H9 (cell line): ENCODE measurements around the gene KIRREL3. TPM values are rescaled to one million over a fixed set of nuclear protein-coding genes. Genes with fewer than 3 reads are reported as not detected.
A peak's percentile ranks its signal among the peaks of the same experiment; 100 is the strongest.

Experiments used
- DNase-seq: peaks from one replicate; pipeline ENCODE4 v3.0.0-alpha.2; 2017
- H2AFZ ChIP-seq: one replicate; pipeline ENCODE4 v1.6.1; 2013; ENCODE audit warnings: mild to moderate bottlenecking, low read length, control low read depth, moderate library complexity
- H2AK5ac ChIP-seq: 2 replicates; pipeline ENCODE4 v1.6.1; 2013; ENCODE audit warnings: low read length, control low read depth, mixed read lengths; ENCODE audit not compliant: insufficient read length
- H2BK120ac ChIP-seq: one replicate; pipeline ENCODE4 v1.6.1; 2013; ENCODE audit warnings: low read depth, mild to moderate bottlenecking, low read length, control low read depth, inconsistent platforms; ENCODE audit not compliant: poor library complexity, severe bottlenecking
- H2BK12ac ChIP-seq: 2 replicates; pipeline ENCODE4 v1.6.1; 2013; ENCODE audit warnings: low read length, control low read depth, mixed read lengths, low read depth; ENCODE audit not compliant: insufficient read length
- H2BK15ac ChIP-seq: 2 replicates; pipeline ENCODE4 v1.6.1; 2013; ENCODE audit warnings: low read depth, low read length, control low read depth
- H2BK20ac ChIP-seq: one replicate; pipeline ENCODE4 v1.6.1; 2013; ENCODE audit warnings: low read depth, mild to moderate bottlenecking, low read length, control low read depth, inconsistent platforms; ENCODE audit not compliant: poor library complexity, severe bottlenecking
- H2BK5ac ChIP-seq: 2 replicates; pipeline ENCODE4 v1.6.1; 2013; ENCODE audit warnings: low read length, control low read depth, mixed read lengths; ENCODE audit not compliant: insufficient read length
- H3K14ac ChIP-seq: 2 replicates; pipeline ENCODE4 v1.6.1; 2013; ENCODE audit warnings: low read length, control low read depth; ENCODE audit not compliant: insufficient read depth
- H3K18ac ChIP-seq: 2 replicates; pipeline ENCODE4 v1.6.1; 2013; ENCODE audit warnings: low read depth, mild to moderate bottlenecking, mixed read lengths, low read length, control low read depth; ENCODE audit not compliant: insufficient read length
- H3K23ac ChIP-seq: 2 replicates; pipeline ENCODE4 v1.6.1; 2013; ENCODE audit warnings: low read length, control low read depth, mixed read lengths, low read depth; ENCODE audit not compliant: insufficient read length
- H3K23me2 ChIP-seq: 2 replicates; pipeline ENCODE4 v1.6.1; 2013; ENCODE audit warnings: low read depth, mild to moderate bottlenecking, mixed read lengths, low read length, control low read depth; ENCODE audit not compliant: insufficient read length, poor library complexity, severe bottlenecking
- H3K27ac ChIP-seq: 2 replicates; pipeline ENCODE4 v1.5.1; 2013; ENCODE audit warnings: low read length, control low read depth, mixed read lengths, low read depth; ENCODE audit not compliant: insufficient read length
- H3K27me3 ChIP-seq: 2 replicates; pipeline ENCODE4 v1.6.1; 2013; ENCODE audit warnings: low read length, control low read depth, inconsistent platforms; ENCODE audit not compliant: insufficient read depth
- H3K4ac ChIP-seq: 2 replicates; pipeline ENCODE4 v1.6.1; 2013; ENCODE audit warnings: low read depth, mild to moderate bottlenecking, control low read depth, inconsistent platforms, low read length, moderate library complexity
- H3K4me1 ChIP-seq: 2 replicates; pipeline ENCODE4 v1.6.1; 2013; ENCODE audit warnings: low read length, control low read depth, inconsistent platforms; ENCODE audit not compliant: insufficient read depth
- H3K4me2 ChIP-seq: 2 replicates; pipeline ENCODE4 v1.6.1; 2013; ENCODE audit warnings: low read length, control low read depth, mixed read lengths; ENCODE audit not compliant: insufficient read length, insufficient read depth
- H3K56ac ChIP-seq: 2 replicates; pipeline ENCODE4 v1.6.1; 2013; ENCODE audit warnings: low read depth, mild to moderate bottlenecking, mixed read lengths, low read length, control low read depth; ENCODE audit not compliant: insufficient read length
- H3K79me1 ChIP-seq: 2 replicates; pipeline ENCODE4 v1.6.1; 2013; ENCODE audit warnings: low read depth, mild to moderate bottlenecking, moderate library complexity, low read length, control low read depth, inconsistent platforms; ENCODE audit not compliant: insufficient read depth, poor library complexity, severe bottlenecking
- H3K79me2 ChIP-seq: 2 replicates; pipeline ENCODE4 v1.6.1; 2013; ENCODE audit warnings: low read length, control low read depth, inconsistent platforms; ENCODE audit not compliant: insufficient read depth
- H3K9ac ChIP-seq: 2 replicates; pipeline ENCODE4 v1.6.1; 2013; ENCODE audit warnings: low read length, control low read depth, mixed read lengths; ENCODE audit not compliant: insufficient read length; ENCODE audit errors: extremely low read depth
- H3K9me3 ChIP-seq: one replicate; pipeline ENCODE4 v1.6.1; 2013; ENCODE audit warnings: low read depth, low read length, inconsistent platforms; ENCODE audit not compliant: control insufficient read depth
- H3T11ph ChIP-seq: one replicate; pipeline ENCODE4 v1.6.1; 2013; ENCODE audit warnings: mild to moderate bottlenecking, low read length, control low read depth, inconsistent platforms
- H4K20me1 ChIP-seq: one replicate; pipeline ENCODE4 v1.6.1; 2013; ENCODE audit not compliant: control insufficient read depth, insufficient read length, insufficient read depth
- H4K5ac ChIP-seq: 2 replicates; pipeline ENCODE4 v1.6.1; 2013; ENCODE audit warnings: low read depth, mild to moderate bottlenecking, mixed read lengths, low read length, control low read depth; ENCODE audit not compliant: insufficient read length
- H4K8ac ChIP-seq: replicated peaks from 2 replicates; pipeline ENCODE4 v1.6.1; 2013; ENCODE audit warnings: low read length, control low read depth, mixed read lengths, low read depth; ENCODE audit not compliant: insufficient read length
- H4K91ac ChIP-seq: 2 replicates; pipeline ENCODE4 v1.6.1; 2013; ENCODE audit warnings: low read depth, mild to moderate bottlenecking, moderate library complexity, mixed read lengths, low read length, control low read depth; ENCODE audit not compliant: insufficient read length
- H3K27ac Mint-ChIP-seq, 3 experiments: 2 replicates in 2 of 3; 3 replicates in 1 of 3; pipeline ENCODE4 v1.8.0; 2020 to 2021; ENCODE audit warnings: mixed read lengths in 3 of 3, mild to moderate bottlenecking in 1 of 3, moderate library complexity in 1 of 3
- H3K27me3 Mint-ChIP-seq: 2 replicates; pipeline ENCODE4 v1.8.0; 2021; ENCODE audit warnings: low read depth, mild to moderate bottlenecking, moderate library complexity, mixed read lengths
- H3K36me3 Mint-ChIP-seq, 3 experiments: 2 replicates in 2 of 3; 3 replicates in 1 of 3; pipeline ENCODE4 v1.8.0; 2020 to 2021; ENCODE audit warnings: low read depth in 3 of 3, mixed read lengths in 3 of 3; ENCODE audit not compliant: insufficient read depth in 1 of 3
- H3K4me1 Mint-ChIP-seq, 2 experiments: 2 replicates each; pipeline ENCODE4 v1.8.0; 2020; ENCODE audit warnings: mixed read lengths in 2 of 2
- H3K4me3 Mint-ChIP-seq, 2 experiments: 2 replicates in 1 of 2; 3 replicates in 1 of 2; pipeline ENCODE4 v1.8.0; 2020 to 2021; ENCODE audit warnings: mild to moderate bottlenecking in 2 of 2, mixed read lengths in 2 of 2, moderate library complexity in 1 of 2
- H3K9me3 Mint-ChIP-seq, 2 experiments: 2 replicates in 1 of 2; 3 replicates in 1 of 2; pipeline ENCODE4 v1.8.0; 2020; ENCODE audit warnings: mild to moderate bottlenecking in 2 of 2, mixed read lengths in 2 of 2, moderate library complexity in 1 of 2
- CTCF ChIP-seq: fragments of 200-600 bp; sonication (generic); conservative IDR thresholded peaks from 3 replicates; pipeline ENCODE4 v1.8.0; 2021; ENCODE audit warnings: antibody characterized with exemption, mild to moderate bottlenecking
- WGBS: extraction: QIAGEN DNeasy Blood & Tissue Kit; methylation state at CpG from one replicate; pipeline ENCODE4 v1.1.7; 2013; ENCODE audit warnings: missing lambda C conversion rate, low lambda C conversion rate, mixed read lengths; ENCODE audit not compliant: insufficient read length; ENCODE audit errors: extremely low coverage; 5-methylcytosine and 5-hydroxymethylcytosine counted together
- total RNA-seq: library from RNA; stranded (reverse); gene quantifications from 2 replicates; pipeline ENCODE4 v1.2.1, GENCODE V29; 2021

The KIRREL3 gene
- total RNA-seq, 1 experiment from 2014 or later, result 0.17 TPM

- no CpG with 5 or more reads among the region's 5 CpGs for WGBS
- peaks cover 7% of the 10 kb centered on the region for H3K27me3 Mint-ChIP-seq
- H3K9ac ChIP-seq, result no peak overlapping the region
Measured at GRCh38 chr11:126437731-126438130, 562.8 kb downstream of the KIRREL3 start.

More at GRCh38 chr11:126437731-126438130, 562.8 kb downstream of the KIRREL3 start:
- Histone ChIP-seq H3K27me3 (no peaks in the 10 kb centered on the region), H2BK120ac (no peak overlapping the region), H3K4me1 (peaks cover 3% of the 10 kb centered on the region; the same call in 1 of the 2 replicates), H2BK12ac (no peak overlapping the region), H3K9me3 (no peaks in the 10 kb centered on the region), H3K79me1 (no peaks in the 10 kb centered on the region), H2BK5ac (no peak overlapping the region), H3K79me2 (no peaks in the 10 kb centered on the region), H2BK20ac (no peak overlapping the region), H3K23ac (peak overlapping the region; percentile 4), H3K27ac (no peak overlapping the region), H3K4me2 (no peak overlapping the region), H2BK15ac (no peak overlapping the region), H3K14ac (no peak overlapping the region), H3K23me2 (no peaks in the 10 kb centered on the region), H4K8ac (peak overlapping the region; percentile 1), H3T11ph (no peak overlapping the region), H2AK5ac (no peak overlapping the region), H3K56ac (no peak overlapping the region), H3K18ac (no peak overlapping the region), H3K4ac (no peak overlapping the region), H4K20me1 (no peaks in the 10 kb centered on the region), H4K5ac (no peak overlapping the region), H2AFZ (no peak overlapping the region), H4K91ac (no peak overlapping the region)
- H3K4me1 Mint-ChIP-seq, result peaks cover 31 to 41% of the 10 kb centered on the region in 2 experiments
- H3K4me3 Mint-ChIP-seq, result no peak overlapping the region
- H3K27ac Mint-ChIP-seq, result no peak overlapping the region
- no peaks in the 10 kb centered on the region for H3K36me3 Mint-ChIP-seq
- no peak for TF ChIP-seq CTCF
- DNase-seq, result no peak
- no peaks in the 10 kb centered on the region for H3K9me3 Mint-ChIP-seq
